ENCODE data around the gene SEC31B.

GRCh38 chr10:100554902-100555301 is 35.2 kb upstream of the SEC31B start:
- TF ChIP-seq BHLHE40 (IDR thresholded peaks at IDR 0.05; ENCODE audit: borderline replicate concordance): no peak
- TF ChIP-seq SP1 (IDR thresholded peaks at IDR 0.05): no peak
- TF ChIP-seq TARDBP (IDR thresholded peaks at IDR 0.05): no peak
- TF ChIP-seq FOXM1 (IDR thresholded peaks at IDR 0.05; ENCODE audit: borderline replicate concordance): no peak
- no peak for TF ChIP-seq ARNT (IDR thresholded peaks at IDR 0.05)
- no peak for TF ChIP-seq SUZ12 (IDR thresholded peaks at IDR 0.05)
- TF ChIP-seq CTBP1 (IDR thresholded peaks at IDR 0.05; ENCODE audit: borderline replicate concordance): no peak
